ENCODE measurements around the gene CDK17.
A peak's percentile ranks its signal among the peaks of the same experiment; 100 is the strongest.
"Not testable (repeated sequence)": the region's sequence is repeated elsewhere in the genome, so short reads cannot be mapped to it uniquely, and the experiment has no call there.

Gene CDK17

DNA sequence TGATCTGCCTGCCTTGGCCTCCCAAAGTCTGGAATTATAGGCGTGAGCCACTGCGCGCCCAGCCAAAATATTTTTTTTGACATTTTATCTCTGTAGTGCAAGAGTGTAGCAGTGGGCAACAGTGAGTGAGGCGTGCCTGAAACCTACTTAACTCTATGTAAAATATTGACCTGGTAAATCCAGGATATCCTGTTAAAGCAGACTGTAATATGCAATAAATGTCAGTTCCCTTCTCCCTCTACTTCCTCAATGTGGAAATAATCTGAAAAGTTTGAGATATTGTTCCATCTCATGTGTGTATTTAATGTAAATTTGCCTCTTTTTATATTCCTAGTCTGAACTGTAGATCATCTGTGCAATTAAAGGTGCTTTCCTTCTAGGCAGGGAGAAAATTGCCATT lies 9.5 kb upstream of the CDK17 start:
- no peak for DNase-seq (ENCODE audit: extremely low spot score)
- TF ChIP-seq, protein P1, sequence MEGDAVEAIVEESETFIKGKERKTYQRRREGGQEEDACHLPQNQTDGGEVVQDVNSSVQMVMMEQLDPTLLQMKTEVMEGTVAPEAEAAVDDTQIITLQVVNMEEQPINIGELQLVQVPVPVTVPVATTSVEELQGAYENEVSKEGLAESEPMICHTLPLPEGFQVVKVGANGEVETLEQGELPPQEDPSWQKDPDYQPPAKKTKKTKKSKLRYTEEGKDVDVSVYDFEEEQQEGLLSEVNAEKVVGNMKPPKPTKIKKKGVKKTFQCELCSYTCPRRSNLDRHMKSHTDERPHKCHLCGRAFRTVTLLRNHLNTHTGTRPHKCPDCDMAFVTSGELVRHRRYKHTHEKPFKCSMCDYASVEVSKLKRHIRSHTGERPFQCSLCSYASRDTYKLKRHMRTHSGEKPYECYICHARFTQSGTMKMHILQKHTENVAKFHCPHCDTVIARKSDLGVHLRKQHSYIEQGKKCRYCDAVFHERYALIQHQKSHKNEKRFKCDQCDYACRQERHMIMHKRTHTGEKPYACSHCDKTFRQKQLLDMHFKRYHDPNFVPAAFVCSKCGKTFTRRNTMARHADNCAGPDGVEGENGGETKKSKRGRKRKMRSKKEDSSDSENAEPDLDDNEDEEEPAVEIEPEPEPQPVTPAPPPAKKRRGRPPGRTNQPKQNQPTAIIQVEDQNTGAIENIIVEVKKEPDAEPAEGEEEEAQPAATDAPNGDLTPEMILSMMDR (IDR thresholded peaks at IDR 0.05; ENCODE audit: control extremely low read depth, extremely low read depth, low read depth, missing control alignments) = no peak
- CTCF ChIA-PET = no interaction called here
- POLR2A ChIA-PET = no interaction called here

- DNase-seq (ENCODE audit: extremely low spot score) = no peak
- CTCF ChIA-PET = interaction anchor here (2.2 kb wide), 1 partner anchor 81 kb away, joined by 6 read pairs; the partner anchor contains the start of gene CFAP54
- TF ChIP-seq, protein P1 (IDR thresholded peaks at IDR 0.05; ENCODE audit: control extremely low read depth, extremely low read depth, low read depth, missing control alignments) = no peak
- POLR2A ChIA-PET = no interaction called here
Observed at GRCh38 chr12:96408993-96409392, 8.8 kb upstream of the CDK17 start.

DNA sequence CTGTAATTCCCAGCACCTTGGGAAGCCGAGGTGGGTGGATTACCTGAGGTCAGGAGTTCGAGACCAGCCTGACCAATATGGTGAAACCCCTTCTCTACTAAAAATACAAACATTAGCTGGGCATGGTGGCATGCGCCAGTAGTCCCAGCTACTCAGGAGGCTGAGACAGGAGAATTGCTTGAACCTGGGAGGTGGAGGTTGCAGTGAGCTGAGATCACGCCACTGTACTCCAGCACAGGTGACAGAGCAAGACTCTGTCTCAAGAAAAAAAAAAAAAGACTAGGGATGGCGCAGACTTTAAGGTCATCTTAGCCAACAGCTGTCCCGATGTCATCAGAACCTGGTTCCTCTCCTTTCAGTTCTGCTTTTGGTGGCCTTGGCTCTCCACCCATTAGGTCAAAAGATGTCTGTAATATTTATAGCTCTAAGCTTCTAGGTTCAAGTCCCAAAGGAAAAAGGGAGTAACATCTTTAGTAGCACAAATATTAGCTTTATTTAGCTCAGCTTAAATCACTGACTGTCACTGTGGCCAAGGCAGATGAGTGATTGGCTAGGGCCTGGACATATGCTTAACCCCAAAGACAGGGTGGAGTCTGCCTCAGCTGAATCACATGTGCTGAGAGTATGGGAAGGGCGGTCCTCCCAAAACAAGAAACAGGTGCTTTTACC lies 7.3 kb upstream of the CDK17 start:
- peak; percentile 80 for DNase-seq (ENCODE audit: extremely low spot score)
- ChIA-PET POLR2A (interaction anchor here (0.6 to 0.8 kb wide), 2 partner anchors 51 to 372 kb away, joined by 3 to 5 read pairs; partner anchors contain the start of gene LTA4H), CTCF (interaction anchor here (0.8 to 5.9 kb wide), 8 partner anchors 9 to 192 kb away, joined by 3 to 20 read pairs (median 4); partner anchors contain the start of gene CFAP54)

GRCh38 chr12:96404696-96405095 lies 4.5 kb upstream of the CDK17 start:
- ChIA-PET CTCF (interaction anchor here (0.7 to 5.9 kb wide), 5 partner anchors 13 to 42 kb away, joined by 3 to 20 read pairs (median 3); no protein-coding TSS in a partner anchor), POLR2A (no interaction called here)
- DNase-seq (ENCODE audit: extremely low spot score) = no peak
- TF ChIP-seq, protein P1 (IDR thresholded peaks at IDR 0.05; ENCODE audit: control extremely low read depth, extremely low read depth, low read depth, missing control alignments) = no peak

- TF ChIP-seq, protein P1 (IDR thresholded peaks at IDR 0.05; ENCODE audit: control extremely low read depth, extremely low read depth, low read depth, missing control alignments) = no peak
- CTCF ChIA-PET = interaction anchor here (0.7 to 5.9 kb wide), 3 partner anchors 16 to 41 kb away, joined by 3 to 20 read pairs (median 4); no protein-coding TSS in a partner anchor
- POLR2A ChIA-PET = no interaction called here
- DNase-seq (ENCODE audit: extremely low spot score) = no peak
Observed at GRCh38 chr12:96403870-96404269, 3.6 kb upstream of the CDK17 start.

DNA sequence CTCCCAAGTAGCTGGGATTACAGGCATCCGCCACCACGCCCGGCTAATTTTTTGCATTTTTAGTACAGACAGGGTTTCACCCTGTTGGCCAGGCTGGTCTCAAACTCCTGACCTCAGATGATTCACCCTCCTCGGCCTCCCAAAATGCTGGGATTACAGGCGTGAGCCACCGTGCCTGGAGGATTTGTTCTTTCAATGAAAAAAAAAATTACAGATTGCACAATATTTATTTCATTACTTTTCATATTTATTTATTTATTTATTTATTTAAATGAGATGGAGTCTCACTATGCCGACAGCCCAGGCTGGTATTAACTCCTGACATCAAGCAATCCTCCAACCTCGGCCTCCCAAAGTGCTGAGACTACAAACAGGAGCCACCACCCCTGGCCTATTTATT lies 2.3 kb upstream of the CDK17 start:
- CTCF ChIA-PET = interaction anchor here (1.3 to 5.9 kb wide), 4 partner anchors 17 to 113 kb away, joined by 3 to 32 read pairs (median 14); no protein-coding TSS in a partner anchor
- POLR2A ChIA-PET; DNase-seq (ENCODE audit: extremely low spot score): not testable (repeated sequence)

DNA sequence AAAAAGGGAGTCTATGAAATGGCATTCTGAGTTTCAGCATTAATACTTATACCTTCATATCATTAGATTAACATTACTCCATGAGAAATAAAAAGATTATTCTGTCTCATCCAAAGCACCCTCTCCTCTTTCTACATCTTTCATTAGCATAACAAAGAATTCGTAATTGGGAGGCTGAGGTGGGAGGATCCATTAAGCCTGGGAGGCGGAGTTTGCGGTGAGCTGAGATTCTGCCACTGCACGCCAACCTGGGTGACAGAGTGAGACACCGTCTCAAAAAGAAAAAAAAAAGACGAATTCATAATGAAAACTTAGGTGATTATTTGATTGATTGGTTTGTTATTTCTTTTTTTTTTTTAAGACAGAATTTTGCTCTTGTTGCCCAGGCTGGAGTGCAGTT lies 1.8 kb upstream of the CDK17 start:
- POLR2A ChIA-PET = no interaction called here
- no peak for DNase-seq (ENCODE audit: extremely low spot score)
- CTCF ChIA-PET = interaction anchor here (1.0 to 4.9 kb wide), 10 partner anchors 9 to 171 kb away, joined by 3 to 44 read pairs (median 6); partner anchors contain the start of gene CFAP54
- TF ChIP-seq, protein P1 (IDR thresholded peaks at IDR 0.05; ENCODE audit: control extremely low read depth, extremely low read depth, low read depth, missing control alignments) = no peak
